B cell (primary cell): ENCODE data around the gene STXBP1. TPM values are rescaled to one million over a fixed set of nuclear protein-coding genes. Genes with fewer than 3 reads are reported as not detected.
A peak's percentile ranks its signal among the peaks of the same experiment; 100 is the strongest.

Experiments
- ATAC-seq: fragments of 200-7000 bp; cut with Tn5 transposase; one replicate; pipeline ENCODE4 v1.10.0; 2021; ENCODE audit warnings: low read depth, mild to moderate bottlenecking, moderate number of reproducible peaks, moderate library complexity
- CTCF ChIA-PET: fragments of 350-600 bp; sonication (Branson Sonifier 250); formaldehyde crosslinking; loops from one replicate; lab custom pipeline; 2021; ENCODE audit warnings: antibody characterized with exemption, inconsistent platforms; lab: Charles Lee
- POLR2A ChIA-PET: fragments of 350-600 bp; sonication (Branson Sonifier 250); formaldehyde crosslinking; loops from one replicate; lab custom pipeline; 2021; ENCODE audit warnings: antibody characterized with exemption; lab: Charles Lee
- DNase-seq: peaks from one replicate; pipeline ENCODE4 v3.0.0; 2013
- H2AFZ ChIP-seq: 2 replicates; pipeline ENCODE4 v1.6.1; 2012; ENCODE audit warnings: mild to moderate bottlenecking, low read depth, low read length; ENCODE audit not compliant: insufficient read depth, poor library complexity, severe bottlenecking
- H3K27ac ChIP-seq, 2 donors: 1 replicate in 1 of 2; 2 replicates in 1 of 2; pipeline ENCODE4 v1.5.1; 2012 to 2013; ENCODE audit warnings: low read length in 2 of 2, mild to moderate bottlenecking in 2 of 2, moderate library complexity in 1 of 2
- H3K27me3 ChIP-seq, 4 experiments: fragments of 200-600 bp in 1 of 4; sonication (generic) in 1 of 4; replicated peaks in 1 of 4; 1 replicate in 2 of 4; 2 replicates in 2 of 4; pipeline versions ENCODE4 v1.6.1 to v1.7.0; 2013 to 2016; ENCODE audit warnings: low read length in 3 of 4, mild to moderate bottlenecking in 2 of 4, mixed read lengths in 1 of 4, moderate library complexity in 1 of 4; ENCODE audit not compliant: insufficient read depth in 4 of 4, control insufficient read depth in 3 of 4; ENCODE audit errors: control extremely low read depth in 1 of 4
- H3K36me3 ChIP-seq, 2 experiments: replicated peaks in 1 of 2; 1 replicate in 1 of 2; 2 replicates in 1 of 2; pipeline versions ENCODE4 v1.6.1 to v1.7.1; 2013; ENCODE audit warnings: low read length in 1 of 2; ENCODE audit not compliant: insufficient read depth in 2 of 2, control insufficient read depth in 1 of 2; ENCODE audit errors: control extremely low read depth in 1 of 2, extremely low read depth in 1 of 2
- H3K4me1 ChIP-seq, 2 donors: fragments of 200-600 bp in 1 of 2; sonication (generic) in 1 of 2; 1 replicate in 1 of 2; 2 replicates in 1 of 2; pipeline versions ENCODE4 v1.5.1 to v1.6.1; 2013 to 2017; ENCODE audit warnings: low read length in 2 of 2; ENCODE audit not compliant: control insufficient read depth in 2 of 2, insufficient read depth in 2 of 2
- H3K4me2 ChIP-seq: replicated peaks from 2 replicates; pipeline ENCODE3; 2012; ENCODE audit warnings: mild to moderate bottlenecking, low read depth, low read length; ENCODE audit not compliant: poor library complexity, severe bottlenecking
- H3K4me3 ChIP-seq, 5 experiments: fragments of 200-600 bp in 1 of 5; sonication (generic) in 1 of 5; 1 replicate in 3 of 5; 2 replicates in 2 of 5; pipeline versions ENCODE4 v1.5.1 to v1.7.0; 2011 to 2016; ENCODE audit warnings: low read length in 4 of 5, mild to moderate bottlenecking in 4 of 5, low read depth in 2 of 5, control low read depth in 1 of 5, moderate library complexity in 1 of 5; ENCODE audit not compliant: insufficient read depth in 1 of 5; ENCODE audit errors: control extremely low read depth in 1 of 5, extremely low read depth in 1 of 5
- H3K79me2 ChIP-seq: fragments of 200-600 bp; sonication (generic); one replicate; pipeline ENCODE4 v1.6.0; 2016; ENCODE audit warnings: low read length; ENCODE audit not compliant: control insufficient read depth, insufficient read depth
- H3K9ac ChIP-seq: fragments of 200-600 bp; sonication (generic); 2 replicates; pipeline ENCODE4 v1.6.1; 2017; ENCODE audit warnings: mild to moderate bottlenecking, low read length, moderate library complexity
- H3K9me3 ChIP-seq, 3 donors: one replicate each; pipeline versions ENCODE4 v1.6.1 to v1.7.1; 2013; ENCODE audit warnings: low read length in 2 of 3; ENCODE audit not compliant: control insufficient read depth in 2 of 3, insufficient read depth in 1 of 3; ENCODE audit errors: control extremely low read depth in 1 of 3
- H4K20me1 ChIP-seq: 2 replicates; pipeline ENCODE4 v1.6.0; 2012; ENCODE audit warnings: mild to moderate bottlenecking, low read length; ENCODE audit not compliant: insufficient read depth, control insufficient read depth, poor library complexity, severe bottlenecking
- H3K27ac Mint-ChIP-seq: one replicate; pipeline ENCODE4 v1.8.0; 2021; ENCODE audit warnings: mixed read lengths
- H3K27me3 Mint-ChIP-seq: one replicate; pipeline ENCODE4 v1.8.0; 2021; ENCODE audit warnings: mixed read lengths
- H3K4me1 Mint-ChIP-seq: one replicate; pipeline ENCODE4 v1.8.0; 2021; ENCODE audit warnings: mixed read lengths
- H3K4me3 Mint-ChIP-seq: one replicate; pipeline ENCODE4 v1.8.0; 2021; ENCODE audit warnings: mixed read lengths
- H3K9me3 Mint-ChIP-seq: one replicate; pipeline ENCODE4 v1.8.0; 2022; ENCODE audit warnings: mixed read lengths; ENCODE audit not compliant: insufficient read depth
- CTCF ChIP-seq: fragments of 200-600 bp; IDR thresholded peaks from one replicate; pipeline ENCODE4 v1.8.0; 2022; ENCODE audit warnings: antibody characterized with exemption, mild to moderate bottlenecking
- EZH2 ChIP-seq: IDR thresholded peaks from 2 replicates; pipeline ENCODE4 v1.6.1; 2012; ENCODE audit warnings: borderline replicate concordance, low read depth, mild to moderate bottlenecking, moderate library complexity, low read length; ENCODE audit not compliant: insufficient read depth, poor library complexity, severe bottlenecking
- WGBS: methylation state at CpG from one replicate; pipeline ENCODE4 v1.1.5; 2013; ENCODE audit warnings: missing lambda C conversion rate; ENCODE audit not compliant: insufficient coverage; 5-methylcytosine and 5-hydroxymethylcytosine counted together
- intact Hi-C: fragments of 100-400 bp; cut with micrococcal nuclease; formaldehyde crosslinking; loops from one replicate; pipeline ENCODE4 v1.10.0; 2022
- polyA plus RNA-seq: library from polyadenylated mRNA; depleted of rRNA; stranded (reverse); fragments of >200 nt; gene quantifications from 2 replicates; pipeline ENCODE4 v1.2.3, GENCODE V29; 2012
- total RNA-seq, 2 donors: library from RNA; stranded (reverse); fragments of 120-200 nt in 1 of 2; gene quantifications; 1 replicate in 1 of 2; 2 replicates in 1 of 2; pipeline versions ENCODE4 v1.2.3 to v1.2.4, GENCODE V29; 2013 to 2022

STXBP1 gene
- total and polyA plus RNA-seq, 2 donors (not counting 1 experiment from before 2014, with no cell fraction given): 0.62 TPM; not detected in 1

- Histone ChIP-seq H3K36me3 (no peaks in the 10 kb centered on the region), H3K4me1 (peaks cover 9 to 16% of the 10 kb centered on the region in 2 donors), H3K79me2 (peaks cover 3% of the 10 kb centered on the region), H4K20me1 (no peaks in the 10 kb centered on the region), H3K27ac (no peak overlapping the region), H3K9me3 (no peaks in the 10 kb centered on the region), H3K27me3 (no peaks in the 10 kb centered on the region), H3K4me3 (no peak overlapping the region), H3K9ac (no peak overlapping the region), H3K4me2 (no peak overlapping the region), H2AFZ (no peak overlapping the region)
- POLR2A ChIA-PET: no interaction called here
- CTCF ChIA-PET: no interaction called here
- TF ChIP-seq EZH2 (no peak), CTCF (no peak)
- intact Hi-C loops: no loop called here
- H3K27me3 Mint-ChIP-seq: no peaks in the 10 kb centered on the region
- H3K9me3 Mint-ChIP-seq: no peaks in the 10 kb centered on the region
- ATAC-seq (no peak), DNase-seq (no peak)
- peak overlapping the region; percentile 47 for H3K4me3 Mint-ChIP-seq
- H3K27ac Mint-ChIP-seq: no peak overlapping the region
- 98% methylated on average over 9 of the region's 10 CpGs for WGBS
- H3K4me1 Mint-ChIP-seq: peaks cover 21% of the 10 kb centered on the region
Observed at GRCh38 chr9:127712867-127713266, 100.8 kb downstream of the STXBP1 start.

DNA sequence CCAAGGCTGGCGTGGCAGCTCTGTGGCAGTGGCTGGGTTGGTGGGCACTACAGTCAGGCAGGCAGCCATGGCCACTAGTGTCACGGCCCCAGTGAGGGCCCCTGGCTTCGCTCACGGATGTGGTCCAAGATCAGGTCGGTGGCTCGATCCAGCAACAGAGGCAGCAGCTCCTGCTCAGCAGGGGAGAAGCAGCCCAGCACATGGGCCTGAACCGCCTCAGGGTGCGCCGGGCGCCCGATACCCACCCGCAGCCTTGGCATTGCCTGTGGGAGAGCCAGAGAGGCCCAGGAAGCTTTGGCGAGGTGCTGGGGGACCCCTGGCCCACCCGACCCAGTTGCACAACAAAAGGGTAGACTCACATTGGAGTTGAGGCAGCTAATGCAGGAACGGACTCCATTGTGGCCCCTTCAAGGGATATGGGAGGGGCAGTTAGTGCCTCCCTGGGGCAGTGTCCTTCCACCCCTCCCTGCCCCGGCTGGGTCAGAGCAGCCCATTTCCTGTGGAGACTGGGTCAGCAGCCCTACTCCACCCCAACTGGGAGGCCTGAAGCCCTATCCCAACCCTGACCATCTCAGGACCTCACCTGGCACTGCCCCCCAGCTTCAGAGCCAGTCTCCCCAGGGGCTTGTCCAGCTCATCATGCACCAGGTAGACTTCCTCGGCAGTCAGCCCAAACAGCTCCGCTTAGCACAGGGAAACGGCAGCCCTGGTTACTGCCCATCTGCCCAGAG lies 102.1 kb downstream of the STXBP1 start:
- no peak for ATAC-seq
- intact Hi-C loops: no loop called here
- H3K4me3 ChIP-seq: peak overlapping the region in 1 of 5 experiments; percentile 87
- Mint-ChIP-seq H3K27me3 (no peaks in the 10 kb centered on the region), H3K4me3 (peak overlapping the region; percentile 82), H3K4me1 (peaks cover 21% of the 10 kb centered on the region), H3K9me3 (no peaks in the 10 kb centered on the region), H3K27ac (peak overlapping the region; percentile 32)
- no peak overlapping the region for H3K27ac ChIP-seq
- ChIA-PET POLR2A (no interaction called here), CTCF (no interaction called here)
- H3K27me3 ChIP-seq: no peaks in the 10 kb centered on the region
- DNase-seq: peak; percentile 13
- H3K9me3 ChIP-seq: no peaks in the 10 kb centered on the region
- H3K9ac ChIP-seq: no peak overlapping the region
- H3K79me2 ChIP-seq: peaks cover 3% of the 10 kb centered on the region
- no peaks in the 10 kb centered on the region for H3K36me3 ChIP-seq
- no peaks in the 10 kb centered on the region for H4K20me1 ChIP-seq
- 88% methylated on average over 18 of the region's 19 CpGs for WGBS
- TF ChIP-seq CTCF: no peak
- no peak for TF ChIP-seq EZH2
- H2AFZ ChIP-seq: no peak overlapping the region
- H3K4me1 ChIP-seq: peaks cover 9 to 16% of the 10 kb centered on the region in 2 donors
- H3K4me2 ChIP-seq: peak overlapping the region; percentile 96
